Stomach (tissue), 4 donors: Measurements from ENCODE around the gene CACNB2.

ENCODE experiments used
- EP300 ChIP-seq: sonication (generic); formaldehyde crosslinking; IDR thresholded peaks from one replicate; pipeline ENCODE4 v1.6.1; 2017; ENCODE audit warnings: antibody characterized with exemption
- POLR2A ChIP-seq, 4 donors: fragments of 450-650 bp; IDR thresholded peaks; one replicate each; pipeline ENCODE4 v1.6.1; 2016; ENCODE audit warnings: antibody characterized with exemption in 4 of 4, control low read depth in 2 of 4, mild to moderate bottlenecking in 1 of 4, moderate library complexity in 1 of 4
- POLR2AphosphoS5 ChIP-seq, 3 donors: sonication (generic); formaldehyde crosslinking; IDR thresholded peaks; one replicate each; pipeline ENCODE4 v1.6.1; 2016; ENCODE audit warnings: antibody characterized with exemption in 3 of 3
- TF ChIP-seq, protein P1 (sequence below), 7 experiments: fragments of 450-650 bp in 4 of 7; fragments of 200-600 bp in 3 of 7; sonication (generic) in 3 of 7; IDR thresholded peaks; one replicate each; pipeline ENCODE4 v1.5.1; 2016 to 2019; ENCODE audit warnings: antibody characterized with exemption in 7 of 7, control low read depth in 2 of 7, mild to moderate bottlenecking in 1 of 7

GRCh38 chr10:18504161-18504560 lies 363.9 kb downstream of the CACNB2 start:
- TF ChIP-seq, protein P1, sequence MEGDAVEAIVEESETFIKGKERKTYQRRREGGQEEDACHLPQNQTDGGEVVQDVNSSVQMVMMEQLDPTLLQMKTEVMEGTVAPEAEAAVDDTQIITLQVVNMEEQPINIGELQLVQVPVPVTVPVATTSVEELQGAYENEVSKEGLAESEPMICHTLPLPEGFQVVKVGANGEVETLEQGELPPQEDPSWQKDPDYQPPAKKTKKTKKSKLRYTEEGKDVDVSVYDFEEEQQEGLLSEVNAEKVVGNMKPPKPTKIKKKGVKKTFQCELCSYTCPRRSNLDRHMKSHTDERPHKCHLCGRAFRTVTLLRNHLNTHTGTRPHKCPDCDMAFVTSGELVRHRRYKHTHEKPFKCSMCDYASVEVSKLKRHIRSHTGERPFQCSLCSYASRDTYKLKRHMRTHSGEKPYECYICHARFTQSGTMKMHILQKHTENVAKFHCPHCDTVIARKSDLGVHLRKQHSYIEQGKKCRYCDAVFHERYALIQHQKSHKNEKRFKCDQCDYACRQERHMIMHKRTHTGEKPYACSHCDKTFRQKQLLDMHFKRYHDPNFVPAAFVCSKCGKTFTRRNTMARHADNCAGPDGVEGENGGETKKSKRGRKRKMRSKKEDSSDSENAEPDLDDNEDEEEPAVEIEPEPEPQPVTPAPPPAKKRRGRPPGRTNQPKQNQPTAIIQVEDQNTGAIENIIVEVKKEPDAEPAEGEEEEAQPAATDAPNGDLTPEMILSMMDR (IDR thresholded peaks at IDR 0.05): no peak
- TF ChIP-seq POLR2AphosphoS5 (IDR thresholded peaks at IDR 0.05) (no peak), POLR2A (IDR thresholded peaks at IDR 0.05) (no peak), EP300 (no peak)
